Peyer's patch (tissue), 4 donors: ENCODE data around the gene ESR2.

Experiments
- POLR2A ChIP-seq, 2 donors: fragments of 450-650 bp; IDR thresholded peaks; one replicate each; pipeline ENCODE4 v1.5.1; 2017; ENCODE audit warnings: antibody characterized with exemption in 2 of 2, mild to moderate bottlenecking in 2 of 2, moderate library complexity in 2 of 2
- TF ChIP-seq, protein P1 (sequence below), 6 experiments: fragments of 450-650 bp in 4 of 6; fragments of 200-600 bp in 2 of 6; sonication (generic) in 1 of 6; IDR thresholded peaks; one replicate each; pipeline ENCODE4 v1.5.1; 2017 to 2019; ENCODE audit warnings: antibody characterized with exemption in 6 of 6, mild to moderate bottlenecking in 3 of 6, moderate library complexity in 1 of 6

DNA sequence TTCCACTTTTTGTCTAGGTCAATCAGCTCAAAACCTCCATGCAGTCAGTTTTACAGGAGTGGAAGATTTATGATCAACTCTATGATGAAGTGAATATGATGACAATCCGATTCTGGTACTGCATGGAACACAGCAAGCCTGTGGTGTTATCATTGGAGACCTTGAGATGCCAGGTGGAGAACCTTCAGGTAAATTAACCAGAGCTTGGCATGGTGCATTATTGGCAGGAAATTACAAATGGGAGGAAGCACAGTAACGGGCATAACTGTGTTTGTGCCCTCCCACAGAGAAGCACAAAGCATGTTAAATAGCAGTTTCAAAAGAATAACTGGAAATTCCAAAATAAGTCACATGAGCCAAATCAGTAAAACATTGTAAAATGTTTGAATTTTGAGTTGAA is 135.6 kb downstream of the ESR2 start:
- TF ChIP-seq, protein P1, sequence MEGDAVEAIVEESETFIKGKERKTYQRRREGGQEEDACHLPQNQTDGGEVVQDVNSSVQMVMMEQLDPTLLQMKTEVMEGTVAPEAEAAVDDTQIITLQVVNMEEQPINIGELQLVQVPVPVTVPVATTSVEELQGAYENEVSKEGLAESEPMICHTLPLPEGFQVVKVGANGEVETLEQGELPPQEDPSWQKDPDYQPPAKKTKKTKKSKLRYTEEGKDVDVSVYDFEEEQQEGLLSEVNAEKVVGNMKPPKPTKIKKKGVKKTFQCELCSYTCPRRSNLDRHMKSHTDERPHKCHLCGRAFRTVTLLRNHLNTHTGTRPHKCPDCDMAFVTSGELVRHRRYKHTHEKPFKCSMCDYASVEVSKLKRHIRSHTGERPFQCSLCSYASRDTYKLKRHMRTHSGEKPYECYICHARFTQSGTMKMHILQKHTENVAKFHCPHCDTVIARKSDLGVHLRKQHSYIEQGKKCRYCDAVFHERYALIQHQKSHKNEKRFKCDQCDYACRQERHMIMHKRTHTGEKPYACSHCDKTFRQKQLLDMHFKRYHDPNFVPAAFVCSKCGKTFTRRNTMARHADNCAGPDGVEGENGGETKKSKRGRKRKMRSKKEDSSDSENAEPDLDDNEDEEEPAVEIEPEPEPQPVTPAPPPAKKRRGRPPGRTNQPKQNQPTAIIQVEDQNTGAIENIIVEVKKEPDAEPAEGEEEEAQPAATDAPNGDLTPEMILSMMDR (IDR thresholded peaks at IDR 0.05), result no peak
- no peak for TF ChIP-seq POLR2A (IDR thresholded peaks at IDR 0.05)
